Nephron progenitor cell (in vitro differentiated cells): ENCODE data around the gene ELF5.

Experiments
- DNase-seq: peaks from one replicate; pipeline ENCODE4 v3.0.0; 2021
- H3K27ac Mint-ChIP-seq: 2 replicates; pipeline ENCODE4 v1.8.0; 2021; ENCODE audit warnings: mild to moderate bottlenecking, moderate library complexity, mixed read lengths
- H3K27me3 Mint-ChIP-seq: 2 replicates; pipeline ENCODE4 v1.8.0; 2021; ENCODE audit warnings: mild to moderate bottlenecking, low read depth, mixed read lengths; ENCODE audit not compliant: poor library complexity
- H3K36me3 Mint-ChIP-seq: 2 replicates; pipeline ENCODE4 v1.8.0; 2021; ENCODE audit warnings: low read depth, mixed read lengths
- H3K4me1 Mint-ChIP-seq: 2 replicates; pipeline ENCODE4 v1.8.0; 2021; ENCODE audit warnings: mixed read lengths
- H3K4me3 Mint-ChIP-seq: 2 replicates; pipeline ENCODE4 v1.8.0; 2021; ENCODE audit warnings: mild to moderate bottlenecking, moderate library complexity, mixed read lengths
- H3K9me3 Mint-ChIP-seq: 2 replicates; pipeline ENCODE4 v1.8.0; 2021; ENCODE audit warnings: mild to moderate bottlenecking, moderate library complexity, mixed read lengths
- TF ChIP-seq, protein P1 (sequence below): fragments of 200-600 bp; sonication (generic); IDR thresholded peaks from 2 replicates; pipeline ENCODE4 v1.5.0; 2021; ENCODE audit warnings: antibody characterized with exemption

Gene ELF5

DNA sequence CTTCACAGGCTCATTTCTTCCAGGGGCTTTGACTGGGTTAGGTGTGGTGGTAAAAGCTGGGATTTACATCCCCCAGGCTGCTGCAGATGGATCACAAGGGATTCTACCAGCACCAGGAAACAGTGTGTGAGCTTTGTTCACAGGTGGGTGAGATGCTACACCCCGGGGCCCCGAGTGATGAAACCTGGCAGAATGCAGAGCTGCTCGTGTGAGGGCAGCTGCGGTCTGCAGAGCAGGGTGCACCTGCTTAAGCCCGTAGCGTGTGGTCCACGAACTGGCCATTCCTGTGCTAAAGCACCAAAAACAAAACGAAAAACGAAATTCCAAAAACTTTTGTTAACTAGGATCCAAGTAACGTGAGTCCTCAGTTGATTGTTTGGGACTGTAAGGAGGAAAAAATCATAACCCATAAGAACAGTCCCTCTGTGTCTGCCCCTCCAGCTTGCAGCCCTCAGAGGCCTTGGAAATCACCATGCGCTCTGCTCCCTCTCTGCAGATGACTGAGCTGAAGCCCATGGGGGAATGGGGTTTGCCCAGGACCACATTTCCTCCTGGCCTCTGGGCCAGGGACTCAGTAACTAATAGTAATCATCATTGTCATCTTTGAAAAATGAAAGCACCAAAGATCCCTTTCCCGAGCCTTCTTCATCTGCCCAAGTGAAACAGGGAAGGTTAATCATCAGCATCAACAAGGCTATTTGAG, 24.6 kb downstream of the ELF5 start:
- TF ChIP-seq, protein P1, sequence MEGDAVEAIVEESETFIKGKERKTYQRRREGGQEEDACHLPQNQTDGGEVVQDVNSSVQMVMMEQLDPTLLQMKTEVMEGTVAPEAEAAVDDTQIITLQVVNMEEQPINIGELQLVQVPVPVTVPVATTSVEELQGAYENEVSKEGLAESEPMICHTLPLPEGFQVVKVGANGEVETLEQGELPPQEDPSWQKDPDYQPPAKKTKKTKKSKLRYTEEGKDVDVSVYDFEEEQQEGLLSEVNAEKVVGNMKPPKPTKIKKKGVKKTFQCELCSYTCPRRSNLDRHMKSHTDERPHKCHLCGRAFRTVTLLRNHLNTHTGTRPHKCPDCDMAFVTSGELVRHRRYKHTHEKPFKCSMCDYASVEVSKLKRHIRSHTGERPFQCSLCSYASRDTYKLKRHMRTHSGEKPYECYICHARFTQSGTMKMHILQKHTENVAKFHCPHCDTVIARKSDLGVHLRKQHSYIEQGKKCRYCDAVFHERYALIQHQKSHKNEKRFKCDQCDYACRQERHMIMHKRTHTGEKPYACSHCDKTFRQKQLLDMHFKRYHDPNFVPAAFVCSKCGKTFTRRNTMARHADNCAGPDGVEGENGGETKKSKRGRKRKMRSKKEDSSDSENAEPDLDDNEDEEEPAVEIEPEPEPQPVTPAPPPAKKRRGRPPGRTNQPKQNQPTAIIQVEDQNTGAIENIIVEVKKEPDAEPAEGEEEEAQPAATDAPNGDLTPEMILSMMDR: no peak
- Mint-ChIP-seq H3K9me3 (no peaks in the 10 kb centered on the region), H3K4me3 (no peak overlapping the region), H3K36me3 (no peaks in the 10 kb centered on the region), H3K27ac (no peak overlapping the region), H3K27me3 (peaks cover 26% of the 10 kb centered on the region), H3K4me1 (no peaks in the 10 kb centered on the region)
- no peak for DNase-seq

DNA sequence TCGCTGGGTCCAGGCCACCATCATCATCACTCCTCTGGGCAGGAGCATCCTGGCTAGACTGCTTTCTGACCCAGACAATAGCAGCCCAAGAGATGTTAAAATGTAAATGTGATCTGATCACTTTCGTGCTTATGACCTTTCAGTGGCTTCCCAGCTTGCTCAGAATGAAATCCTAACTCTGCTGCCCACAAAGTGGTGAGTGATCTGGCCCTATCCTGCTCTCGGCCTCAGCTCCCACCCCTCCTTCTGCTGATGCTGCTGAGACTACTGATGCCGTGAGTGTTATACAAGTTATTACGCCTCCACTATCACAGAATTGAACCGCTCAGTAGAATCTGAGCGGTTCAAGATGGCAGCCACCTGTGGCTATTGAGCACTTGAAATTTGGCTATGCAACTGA, 26.2 kb downstream of the ELF5 start:
- H3K9me3 Mint-ChIP-seq: no peaks in the 10 kb centered on the region
- H3K4me3 Mint-ChIP-seq: no peak overlapping the region
- no peak overlapping the region for H3K27ac Mint-ChIP-seq
- no peaks in the 10 kb centered on the region for H3K4me1 Mint-ChIP-seq
- DNase-seq: no peak
- TF ChIP-seq, protein P1: no peak
- no peaks in the 10 kb centered on the region for H3K36me3 Mint-ChIP-seq
- peaks cover 25% of the 10 kb centered on the region for H3K27me3 Mint-ChIP-seq

- TF ChIP-seq, protein P1: no peak
- Mint-ChIP-seq H3K4me1 (peaks cover 19% of the 10 kb centered on the region), H3K4me3 (no peak overlapping the region), H3K27ac (peak overlapping the region; percentile 66), H3K36me3 (no peaks in the 10 kb centered on the region), H3K27me3 (peaks cover 31% of the 10 kb centered on the region), H3K9me3 (no peaks in the 10 kb centered on the region)
- DNase-seq: no peak
Measured at GRCh38 chr11:34483106-34483874, 30.3 kb downstream of the ELF5 start.

- Mint-ChIP-seq H3K4me1 (peaks cover 19% of the 10 kb centered on the region), H3K4me3 (no peak overlapping the region), H3K36me3 (no peaks in the 10 kb centered on the region), H3K27ac (no peak overlapping the region), H3K9me3 (no peaks in the 10 kb centered on the region), H3K27me3 (peaks cover 25% of the 10 kb centered on the region)
- TF ChIP-seq, protein P1: no peak
- no peak for DNase-seq
Measured at GRCh38 chr11:34481307-34481706, 32.3 kb downstream of the ELF5 start.

GRCh38 chr11:34480314-34480713, 33.3 kb downstream of the ELF5 start:
- TF ChIP-seq, protein P1: no peak
- H3K27ac Mint-ChIP-seq: peak overlapping the region; percentile 9
- H3K4me3 Mint-ChIP-seq: no peak overlapping the region
- no peaks in the 10 kb centered on the region for H3K9me3 Mint-ChIP-seq
- H3K27me3 Mint-ChIP-seq: peaks cover 22% of the 10 kb centered on the region
- no peaks in the 10 kb centered on the region for H3K36me3 Mint-ChIP-seq
- H3K4me1 Mint-ChIP-seq: peaks cover 19% of the 10 kb centered on the region
- DNase-seq: no peak
